CD4-positive, alpha-beta memory T cell (primary cell): ENCODE results near the gene TIMM10. TPM values are rescaled to one million over a fixed set of nuclear protein-coding genes. Genes with fewer than 3 reads are reported as not detected.

ENCODE experiments used
- CTCF ChIA-PET: fragments of 350-600 bp; sonication (Branson Sonifier 250); formaldehyde crosslinking; loops from one replicate; lab custom pipeline; 2021; ENCODE audit warnings: inconsistent platforms; ENCODE audit not compliant: partially characterized antibody; lab: Charles Lee
- POLR2A ChIA-PET: fragments of 350-600 bp; sonication (Branson Sonifier 250); formaldehyde crosslinking; loops from one replicate; lab custom pipeline; 2021; ENCODE audit not compliant: partially characterized antibody; lab: Charles Lee
- DNase-seq, 5 donors: peaks; one replicate each; pipeline versions ENCODE4 v3.0.0 to v3.0.0-alpha.2; 2020 to 2022; ENCODE audit warnings: mixed read lengths in 1 of 5
- H3K27ac ChIP-seq: one replicate; pipeline ENCODE4 v1.7.0; 2013; ENCODE audit warnings: low read depth, low read length
- H3K27me3 ChIP-seq: 2 replicates; pipeline ENCODE4 v1.7.0; 2013; ENCODE audit warnings: mild to moderate bottlenecking, low read length, moderate library complexity; ENCODE audit not compliant: insufficient read depth
- H3K36me3 ChIP-seq: 2 replicates; pipeline ENCODE4 v1.7.0; 2013; ENCODE audit warnings: mild to moderate bottlenecking, low read length, moderate library complexity; ENCODE audit not compliant: insufficient read depth
- H3K4me1 ChIP-seq: 2 replicates; pipeline ENCODE4 v1.7.0; 2013; ENCODE audit warnings: mild to moderate bottlenecking, low read length, moderate library complexity; ENCODE audit not compliant: insufficient read depth
- H3K4me3 ChIP-seq, 2 donors: one replicate each; pipeline ENCODE4 v1.7.0; 2013; ENCODE audit warnings: low read length in 2 of 2, mild to moderate bottlenecking in 1 of 2
- H3K9me3 ChIP-seq, 2 donors: one replicate each; pipeline ENCODE4 v1.7.0; 2013; ENCODE audit warnings: low read length in 2 of 2, control low read depth in 1 of 2; ENCODE audit not compliant: control insufficient read depth in 1 of 2
- H3K27ac Mint-ChIP-seq, 7 donors: one replicate each; pipeline ENCODE4 v1.8.0; 2020 to 2021; ENCODE audit warnings: mixed read lengths in 7 of 7, mild to moderate bottlenecking in 6 of 7, inconsistent platforms in 3 of 7, moderate library complexity in 3 of 7
- H3K27me3 Mint-ChIP-seq, 2 donors: one replicate each; pipeline ENCODE4 v1.8.0; 2020 to 2021; ENCODE audit warnings: mixed read lengths in 2 of 2
- H3K36me3 Mint-ChIP-seq, 2 donors: one replicate each; pipeline ENCODE4 v1.8.0; 2020 to 2021; ENCODE audit warnings: mixed read lengths in 2 of 2, inconsistent platforms in 1 of 2, mild to moderate bottlenecking in 1 of 2
- H3K4me1 Mint-ChIP-seq, 4 donors: one replicate each; pipeline ENCODE4 v1.8.0; 2020 to 2021; ENCODE audit warnings: mixed read lengths in 4 of 4, mild to moderate bottlenecking in 1 of 4
- H3K4me3 Mint-ChIP-seq, 8 donors: one replicate each; pipeline ENCODE4 v1.8.0; 2020 to 2021; ENCODE audit warnings: mixed read lengths in 8 of 8, mild to moderate bottlenecking in 7 of 8, moderate library complexity in 6 of 8, inconsistent platforms in 3 of 8
- H3K9me3 Mint-ChIP-seq, 8 donors: one replicate each; pipeline ENCODE4 v1.8.0; 2020 to 2021; ENCODE audit warnings: mixed read lengths in 8 of 8, mild to moderate bottlenecking in 5 of 8, inconsistent platforms in 3 of 8, moderate library complexity in 1 of 8
- intact Hi-C: fragments of 100-400 bp; cut with micrococcal nuclease; formaldehyde crosslinking; loops from one replicate; pipeline ENCODE4 v1.15.1; 2023
- polyA plus RNA-seq, 2 donors: library from polyadenylated mRNA; unstranded; fragments of 300-500 nt; fragmentation: Illumina TruSeq; gene quantifications; one replicate each; pipeline ENCODE4 v1.2.3, GENCODE V29; 2021
- total RNA-seq, 2 experiments: library from RNA; stranded (reverse); gene quantifications; one replicate each; pipeline ENCODE4 v1.2.3, GENCODE V29; 2021

Gene TIMM10
- total RNA-seq (10 to 100 TPM; 30.4 to 34.6 TPM), polyA plus RNA-seq (10 to 100 TPM; 53.1 to 62.1 TPM)

- H3K4me3 ChIP-seq, result peak within 1 kb of the TSS; percentile 71 to 94
- peaks cover 0 to 19% of the 10 kb centered on the region in 2 donors for H3K36me3 Mint-ChIP-seq
- peak within 1 kb of the TSS; percentile 88 for H3K27ac ChIP-seq
- peaks cover 7% of the 10 kb centered on the region for H3K36me3 ChIP-seq
- DNase-seq, result peak; percentile 93 to 98 (median 96)
- ChIA-PET CTCF (interaction anchor here (1.0 to 25.5 kb wide), 7 partner anchors 13 to 186 kb away, joined by 3 to 848 read pairs (median 10); partner anchors contain the start of genes RTN4RL2 and UBE2L6), POLR2A (interaction anchor here (0.7 to 2.2 kb wide), 14 partner anchors 10 to 211 kb away, joined by 3 to 23 read pairs (median 5); partner anchors contain the start of genes CLP1, MED19, SELENOH and SLC43A1)
- no peaks in the 10 kb centered on the region for H3K9me3 Mint-ChIP-seq
- intact Hi-C loops, result loop anchor here (1.0 kb wide), 9 partner anchors 35 to 1047 kb away; partner anchors contain the start of genes CLP1, MED19, SELENOH and SSRP1
- H3K4me1 ChIP-seq, result peaks cover 23% of the 10 kb centered on the region
- peaks cover 9 to 34% (median 26%) of the 10 kb centered on the region in 4 donors for H3K4me1 Mint-ChIP-seq
- no peaks in the 10 kb centered on the region for H3K27me3 Mint-ChIP-seq
- peak within 1 kb of the TSS; percentile 92 to 96 (median 95) for H3K27ac Mint-ChIP-seq
- no peaks in the 10 kb centered on the region for H3K9me3 ChIP-seq
- no peaks in the 10 kb centered on the region for H3K27me3 ChIP-seq
- peak within 1 kb of the TSS; percentile 88 to 95 (median 90) for H3K4me3 Mint-ChIP-seq
These were observed at the start of gene TIMM10 for GRCh38 chr11:57530596-57531507. Gene TIMM10, minus strand, starts transcription at chr11:57530754. Its CDS starts 565 bp downstream, at chr11:57530189.

- Histone ChIP-seq H3K27me3 (no peaks in the 10 kb centered on the region), H3K9me3 (no peaks in the 10 kb centered on the region), H3K36me3 (no peaks in the 10 kb centered on the region), H3K27ac (no peak overlapping the region), H3K4me1 (no peaks in the 10 kb centered on the region), H3K4me3 (no peak overlapping the region)
- CTCF ChIA-PET, result interaction anchor here (1.0 to 1.2 kb wide), 6 partner anchors 67 to 245 kb away, joined by 3 to 5 read pairs (median 4); no protein-coding TSS in a partner anchor
- Mint-ChIP-seq H3K36me3 (no peaks in the 10 kb centered on the region), H3K4me1 (peaks cover 0 to 9% (median 6%) of the 10 kb centered on the region in 4 donors), H3K27me3 (peaks cover 4 to 6% of the 10 kb centered on the region in 2 donors), H3K4me3 (no peak overlapping the region), H3K27ac (peak overlapping the region in 1 of 7 donors; percentile 36), H3K9me3 (no peaks in the 10 kb centered on the region)
- DNase-seq, result no peak
- POLR2A ChIA-PET, result no interaction called here
- intact Hi-C loops, result no loop called here
These were observed 43.5 kb upstream of the TIMM10 start for GRCh38 chr11:57574061-57574460.

- peaks cover 0 to 11% of the 10 kb centered on the region in 2 donors for H3K36me3 Mint-ChIP-seq
- POLR2A ChIA-PET, result no interaction called here
- Histone ChIP-seq H3K36me3 (no peaks in the 10 kb centered on the region), H3K4me3 (no peak overlapping the region), H3K27me3 (no peaks in the 10 kb centered on the region), H3K4me1 (peaks cover 6% of the 10 kb centered on the region), H3K27ac (no peak overlapping the region), H3K9me3 (no peaks in the 10 kb centered on the region)
- intact Hi-C loops, result no loop called here
- no peak for DNase-seq
- peaks cover 3 to 26% (median 13%) of the 10 kb centered on the region in 4 donors for H3K4me1 Mint-ChIP-seq
- no peaks in the 10 kb centered on the region for H3K9me3 Mint-ChIP-seq
- H3K4me3 Mint-ChIP-seq, result no peak overlapping the region
- peaks cover 4 to 6% of the 10 kb centered on the region in 2 donors for H3K27me3 Mint-ChIP-seq
- CTCF ChIA-PET, result interaction anchor here (1.1 to 6.0 kb wide), 6 partner anchors 39 to 953 kb away, joined by 3 to 181 read pairs (median 14); no protein-coding TSS in a partner anchor
- H3K27ac Mint-ChIP-seq, result peak overlapping the region in 3 of 7 donors; percentile 13 to 42 (median 18)
These were observed 41.1 kb upstream of the TIMM10 start for GRCh38 chr11:57571606-57572005.

- Mint-ChIP-seq H3K27ac (peak overlapping the region; percentile 95 to 99 (median 98)), H3K36me3 (peaks cover 4 to 33% of the 10 kb centered on the region in 2 donors), H3K4me3 (peak overlapping the region; percentile 94 to 100 (median 99)), H3K27me3 (no peaks in the 10 kb centered on the region), H3K4me1 (peaks cover 25 to 59% (median 38%) of the 10 kb centered on the region in 4 donors), H3K9me3 (no peaks in the 10 kb centered on the region)
- Histone ChIP-seq H3K4me1 (peaks cover 28% of the 10 kb centered on the region), H3K9me3 (no peaks in the 10 kb centered on the region), H3K27me3 (no peaks in the 10 kb centered on the region), H3K27ac (peak overlapping the region; percentile 93), H3K36me3 (no peaks in the 10 kb centered on the region), H3K4me3 (peak overlapping the region; percentile 67 to 81)
- ChIA-PET CTCF (interaction anchor here (0.7 to 6.0 kb wide), 44 partner anchors 10 to 1009 kb away, joined by 3 to 181 read pairs (median 4); partner anchors contain the start of genes SELENOH, SLC43A1, TIMM10 and TMX2), POLR2A (interaction anchor here (0.6 to 2.9 kb wide), 20 partner anchors 10 to 1005 kb away, joined by 3 to 20 read pairs (median 5); partner anchors contain the start of genes MED19, SELENOH, SLC43A1 and SLC43A3)
- peak in 4 of 5 donors; percentile 85 to 88 (median 86) for DNase-seq
- intact Hi-C loops, result loop anchor here (1.0 to 5.0 kb wide), 6 partner anchors 73 to 1009 kb away; partner anchors contain the start of genes LPXN, SELENOH and ZFP91
These were observed 37.8 kb upstream of the TIMM10 start for GRCh38 chr11:57568330-57568766.

GRCh38 chr11:57567515-57568329 lies 37.2 kb upstream of the TIMM10 start, which contains the start of gene UBE2L6:
Gene UBE2L6, minus strand, starts transcription at chr11:57567672. Its CDS starts 61 bp downstream, at chr11:57567611.
- H3K27me3 Mint-ChIP-seq, result no peaks in the 10 kb centered on the region
- Histone ChIP-seq H3K36me3 (no peaks in the 10 kb centered on the region), H3K27me3 (no peaks in the 10 kb centered on the region), H3K4me3 (peak within 1 kb of the TSS; percentile 72 to 81), H3K27ac (peak within 1 kb of the TSS; percentile 93), H3K4me1 (peaks cover 34% of the 10 kb centered on the region), H3K9me3 (no peaks in the 10 kb centered on the region)
- H3K4me1 Mint-ChIP-seq, result peaks cover 27 to 65% (median 42%) of the 10 kb centered on the region in 4 donors
- H3K27ac Mint-ChIP-seq, result peak within 1 kb of the TSS; percentile 97 to 99 (median 98)
- H3K4me3 Mint-ChIP-seq, result peak within 1 kb of the TSS; percentile 94 to 100 (median 99)
- POLR2A ChIA-PET, result interaction anchor here (0.6 to 2.9 kb wide), 21 partner anchors 9 to 1010 kb away, joined by 3 to 20 read pairs (median 5); partner anchors contain the start of genes MED19, SELENOH, SLC43A1 and SLC43A3
- intact Hi-C loops, result loop anchor here (1.0 to 5.0 kb wide), 8 partner anchors 74 to 1010 kb away; partner anchors contain the start of genes LPXN, MED19, SELENOH and TMX2
- DNase-seq, result peak; percentile 59 to 86 (median 66)
- H3K9me3 Mint-ChIP-seq, result no peaks in the 10 kb centered on the region
- H3K36me3 Mint-ChIP-seq, result peaks cover 4 to 35% of the 10 kb centered on the region in 2 donors
- CTCF ChIA-PET, result interaction anchor here (0.7 to 6.0 kb wide), 42 partner anchors 9 to 1009 kb away, joined by 3 to 181 read pairs (median 4); partner anchors contain the start of genes SELENOH, SLC43A1, TIMM10 and TMX2
